Liver (tissue), 9 donors: Measurements from ENCODE around the gene CFL2. TPM values are rescaled to one million over a fixed set of nuclear protein-coding genes. Genes with fewer than 3 reads are reported as not detected.

Experiments
- DNase-seq: peaks from one replicate; pipeline ENCODE4 v3.0.0-alpha.2; 2017; ENCODE audit warnings: low spot score
- H3K27ac ChIP-seq, 2 donors: one replicate each; pipeline ENCODE4 v1.7.0; 2013; ENCODE audit warnings: inconsistent platforms in 2 of 2, low read length in 2 of 2, control low read depth in 1 of 2, low read depth in 1 of 2, mild to moderate bottlenecking in 1 of 2
- H3K27me3 ChIP-seq, 4 donors: one replicate each; pipeline versions ENCODE4 v1.6.1 to v1.7.0; 2013; ENCODE audit warnings: low read length in 3 of 4, inconsistent platforms in 1 of 4, mild to moderate bottlenecking in 1 of 4, moderate library complexity in 1 of 4; ENCODE audit not compliant: control insufficient read depth in 4 of 4, insufficient read depth in 4 of 4
- H3K36me3 ChIP-seq, 4 donors: one replicate each; pipeline versions ENCODE4 v1.6.1 to v1.7.0; 2013; ENCODE audit warnings: low read length in 3 of 4, mild to moderate bottlenecking in 3 of 4, low read depth in 1 of 4, moderate library complexity in 1 of 4; ENCODE audit not compliant: control insufficient read depth in 4 of 4, insufficient read depth in 3 of 4
- H3K4me1 ChIP-seq, 4 donors: one replicate each; pipeline versions ENCODE4 v1.6.1 to v1.7.0; 2013; ENCODE audit warnings: low read length in 3 of 4, mild to moderate bottlenecking in 3 of 4, moderate library complexity in 1 of 4; ENCODE audit not compliant: control insufficient read depth in 4 of 4, insufficient read depth in 4 of 4
- H3K4me3 ChIP-seq, 3 donors: one replicate each; pipeline versions ENCODE4 v1.6.1 to v1.7.0; 2013; ENCODE audit warnings: low read length in 3 of 3, control low read depth in 1 of 3, low read depth in 1 of 3, mild to moderate bottlenecking in 1 of 3
- H3K9ac ChIP-seq, 2 donors: one replicate each; pipeline ENCODE4 v1.7.0; 2013; ENCODE audit warnings: low read length in 2 of 2, mild to moderate bottlenecking in 2 of 2, moderate library complexity in 2 of 2, control low read depth in 1 of 2, low read depth in 1 of 2
- H3K9me3 ChIP-seq, 4 donors: one replicate each; pipeline versions ENCODE4 v1.6.1 to v1.7.0; 2013; ENCODE audit warnings: low read length in 3 of 4; ENCODE audit not compliant: control insufficient read depth in 4 of 4
- ATF3 ChIP-seq: IDR thresholded peaks from 2 replicates; pipeline ENCODE4 v1.6.1; 2016; ENCODE audit warnings: antibody characterized with exemption
- CTCF ChIP-seq: fragments of 150-350 bp; IDR thresholded peaks from 2 replicates; pipeline ENCODE4 v1.5.1; 2017; ENCODE audit warnings: improper control_type of control experiment, low read depth, low read length; ENCODE audit not compliant: missing input control
- EGR1 ChIP-seq, 2 donors: IDR thresholded peaks; 2 replicates each; pipeline ENCODE4 v1.6.1; 2016 to 2018; ENCODE audit warnings: antibody characterized with exemption in 2 of 2, low read depth in 2 of 2
- FOXA1 ChIP-seq: IDR thresholded peaks from 2 replicates; pipeline ENCODE4 v1.6.1; 2016; ENCODE audit warnings: antibody characterized with exemption
- FOXA2 ChIP-seq: IDR thresholded peaks from 2 replicates; pipeline ENCODE4 v1.6.1; 2016; ENCODE audit warnings: antibody characterized with exemption
- GABPA ChIP-seq, 2 donors: IDR thresholded peaks in 1 of 2; conservative IDR thresholded peaks in 1 of 2; 2 replicates each; pipeline ENCODE4 v1.6.1; 2016; ENCODE audit warnings: antibody characterized with exemption in 2 of 2, mild to moderate bottlenecking in 1 of 2, moderate library complexity in 1 of 2
- HNF4A ChIP-seq, 2 donors: conservative IDR thresholded peaks; 2 replicates each; pipeline ENCODE4 v1.6.1; 2016; ENCODE audit warnings: antibody characterized with exemption in 2 of 2, mild to moderate bottlenecking in 2 of 2
- HNF4G ChIP-seq: IDR thresholded peaks from 2 replicates; pipeline ENCODE4 v1.6.1; 2016; ENCODE audit warnings: antibody characterized with exemption
- JUND ChIP-seq, 2 donors: IDR thresholded peaks; 2 replicates each; pipeline ENCODE4 v1.6.1; 2016; ENCODE audit warnings: antibody characterized with exemption in 2 of 2
- MAX ChIP-seq: IDR thresholded peaks from 2 replicates; pipeline ENCODE4 v1.6.1; 2016; ENCODE audit warnings: antibody characterized with exemption
- NR2F2 ChIP-seq: IDR thresholded peaks from 2 replicates; pipeline ENCODE4 v1.6.1; 2016; ENCODE audit warnings: antibody characterized with exemption
- RAD21 ChIP-seq, 2 donors: IDR thresholded peaks; 2 replicates each; pipeline ENCODE4 v1.6.1; 2016; ENCODE audit warnings: antibody characterized with exemption in 2 of 2, mild to moderate bottlenecking in 2 of 2
- REST ChIP-seq: IDR thresholded peaks from 2 replicates; pipeline ENCODE4 v1.6.1; 2016; ENCODE audit warnings: antibody characterized with exemption, mild to moderate bottlenecking
- RXRA ChIP-seq, 2 donors: IDR thresholded peaks; 2 replicates each; pipeline ENCODE4 v1.6.1; 2017 to 2018; ENCODE audit warnings: antibody characterized with exemption in 2 of 2, mild to moderate bottlenecking in 1 of 2
- SP1 ChIP-seq: IDR thresholded peaks from 2 replicates; pipeline ENCODE4 v1.6.1; 2018; ENCODE audit warnings: antibody characterized with exemption, mild to moderate bottlenecking
- TAF1 ChIP-seq: conservative IDR thresholded peaks from 2 replicates; pipeline ENCODE4 v1.6.1; 2016; ENCODE audit warnings: antibody characterized with exemption, mild to moderate bottlenecking
- YY1 ChIP-seq: IDR thresholded peaks from 2 replicates; pipeline ENCODE4 v1.6.1; 2016; ENCODE audit warnings: antibody characterized with exemption, mild to moderate bottlenecking
- ZBTB33 ChIP-seq: IDR thresholded peaks from 2 replicates; pipeline ENCODE4 v1.6.1; 2016; ENCODE audit warnings: antibody characterized with exemption
- WGBS: extraction: QIAGEN DNeasy Blood & Tissue Kit; methylation state at CpG from one replicate; pipeline ENCODE4 v1.1.7; 2013; 5-methylcytosine and 5-hydroxymethylcytosine counted together
- polyA plus RNA-seq, 2 donors: library from polyadenylated mRNA; stranded (reverse) in 1 of 2; unstranded in 1 of 2; fragments of 200-250 nt in 1 of 2; fragments of >200 nt in 1 of 2; fragmentation: Nextera tagmentation in 1 of 2; extraction: Ambion mirVana in 1 of 2; gene quantifications; one replicate each; pipeline versions ENCODE4 v1.2.1 to v1.2.3, GENCODE V29; 2013 to 2015
- total RNA-seq, 2 donors: library from RNA; depleted of rRNA; stranded (reverse); fragments of >200 nt; gene quantifications; one replicate each; pipeline ENCODE4 v1.2.3, GENCODE V29; 2014
- donor health status: healthy.
- donor health status: healthy.
- donor health status: healthy.
- donor health status: healthy.
- donor health status: healthy.

Gene CFL2
- total and polyA plus RNA-seq, 4 donors: 37.2 to 76.1 (median 62.7) TPM

- TF ChIP-seq CTCF (no peak), FOXA2 (no peak), SP1 (no peak), ZBTB33 (no peak), YY1 (no peak), GABPA (IDR thresholded peaks at IDR 0.05 in 1 of 2, conservative IDR thresholded peaks at IDR 0.05 in 1 of 2) (no peak), FOXA1 (no peak), RAD21 (IDR thresholded peaks at IDR 0.05) (no peak), EGR1 (IDR thresholded peaks at IDR 0.05; ENCODE audit: low read depth in 2 of 2) (no peak), TAF1 (no peak), HNF4G (no peak), HNF4A (conservative IDR thresholded peaks at IDR 0.05) (no peak)
Observed at GRCh38 chr14:34700622-34701130, 13.7 kb downstream of the CFL2 start (continued).

GRCh38 chr14:34699873-34700621, 14.3 kb downstream of the CFL2 start:
- DNase-seq: no peak
- Histone ChIP-seq H3K9me3 (no peaks in the 10 kb centered on the region), H3K27me3 (no peaks in the 10 kb centered on the region), H3K36me3 (no peaks in the 10 kb centered on the region), H3K4me1 (no peaks in the 10 kb centered on the region), H3K27ac (peak overlapping the region in 1 of 2 donors; percentile 31), H3K9ac (no peak overlapping the region), H3K4me3 (no peak overlapping the region)
- peak in 1 of 2 donors; percentile 79 for TF ChIP-seq EGR1 (IDR thresholded peaks at IDR 0.05; ENCODE audit: low read depth in 2 of 2)
- TF ChIP-seq JUND (IDR thresholded peaks at IDR 0.05): peak; percentile 58 to 98
- TF ChIP-seq YY1: peak; percentile 43
- TF ChIP-seq RXRA (IDR thresholded peaks at IDR 0.05): peak in 1 of 2 donors; percentile 53
- TF ChIP-seq TAF1: no peak
- no peak for TF ChIP-seq NR2F2
- peak in 1 of 2 donors; percentile 61 for TF ChIP-seq HNF4A (conservative IDR thresholded peaks at IDR 0.05)
- TF ChIP-seq ZBTB33: no peak
- no peak for TF ChIP-seq FOXA1
- peak; percentile 22 for TF ChIP-seq REST
- no peak for TF ChIP-seq MAX
- no peak for TF ChIP-seq CTCF
- TF ChIP-seq HNF4G: no peak
- TF ChIP-seq ATF3: no peak
- TF ChIP-seq FOXA2: no peak
- TF ChIP-seq RAD21 (IDR thresholded peaks at IDR 0.05): no peak
- peak; percentile 12 for TF ChIP-seq SP1
- no peak for TF ChIP-seq GABPA (IDR thresholded peaks at IDR 0.05 in 1 of 2, conservative IDR thresholded peaks at IDR 0.05 in 1 of 2)
- WGBS: 56% methylated on average over 4 of the region's 4 CpGs
